GM04503 (cell line): ENCODE measurements around the gene E2F8.

ENCODE experiments used
- DNase-seq: peaks from one replicate; pipeline ENCODE4 v3.0.0-alpha.2; 2012; ENCODE audit warnings: low read depth

E2F8 gene

GRCh38 chr11:19187114-19187832 is 53.5 kb downstream of the E2F8 start:
- peak; percentile 8 for DNase-seq

- DNase-seq: no peak
These were observed 55.2 kb downstream of the E2F8 start for GRCh38 chr11:19185516-19186052.

GRCh38 chr11:19185036-19185435 is 55.7 kb downstream of the E2F8 start:
- no peak for DNase-seq

- DNase-seq: no peak
These were observed 57.1 kb downstream of the E2F8 start for GRCh38 chr11:19183646-19184045.

GRCh38 chr11:19181531-19182261 is 59.0 kb downstream of the E2F8 start:
- DNase-seq: no peak

GRCh38 chr11:19176629-19177186 is 64.0 kb downstream of the E2F8 start:
- DNase-seq: no peak
